Measurements from ENCODE around the gene MMEL1. TPM values are rescaled to one million over a fixed set of nuclear protein-coding genes. Genes with fewer than 3 reads are reported as not detected.

MMEL1 gene
- total RNA-seq, 2 donors from 2014 or later = not detected

GRCh38 chr1:2575801-2576663 is 56.8 kb downstream of the MMEL1 start:
- Histone ChIP-seq H3K4me1 (peaks cover 15% of the 10 kb centered on the region), H3K4me3 (no peak overlapping the region), H3K27me3 (no peaks in the 10 kb centered on the region), H3K36me3 (replicated peaks in 1 of 2; ENCODE audit: insufficient read depth in 1 of 2, low read depth in 2 of 2) (no peaks in the 10 kb centered on the region), H3K9me3 (no peaks in the 10 kb centered on the region), H3K27ac (peak overlapping the region in 3 of 4 donors; percentile 20 to 44 (median 22))
- no peak for TF ChIP-seq POLR2A (IDR thresholded peaks at IDR 0.05)
- no peak for TF ChIP-seq CTCF (IDR thresholded peaks at IDR 0.05)
- DNase-seq = peak in 3 of 4 donors; percentile 52 to 60 (median 55)
- intact Hi-C loops (cut with DNase I) = no loop called here
- peak; percentile 10 for ATAC-seq
- 28 to 43% methylated on average over 8 to 23 of the region's 23 CpGs for WGBS, 2 donors

- no peak for DNase-seq
- intact Hi-C loops (cut with DNase I) = no loop called here
- no peak overlapping the region for H3K4me3 ChIP-seq
- H3K27me3 ChIP-seq = no peaks in the 10 kb centered on the region
- 69 to 73% methylated on average over 9 of the region's 9 CpGs for WGBS, 2 donors
- H3K4me1 ChIP-seq = peaks cover 15% of the 10 kb centered on the region
- no peak for ATAC-seq
- H3K36me3 ChIP-seq (replicated peaks in 1 of 2; ENCODE audit: insufficient read depth in 1 of 2, low read depth in 2 of 2) = no peaks in the 10 kb centered on the region
- H3K9me3 ChIP-seq = no peaks in the 10 kb centered on the region
- no peak overlapping the region for H3K27ac ChIP-seq
- no peak for TF ChIP-seq CTCF (IDR thresholded peaks at IDR 0.05)
- TF ChIP-seq POLR2A (IDR thresholded peaks at IDR 0.05) = no peak
These were observed 58.5 kb downstream of the MMEL1 start for GRCh38 chr1:2574350-2574749.

- no peaks in the 10 kb centered on the region for H3K27me3 ChIP-seq
- peaks cover 15% of the 10 kb centered on the region for H3K4me1 ChIP-seq
- H3K4me3 ChIP-seq = no peak overlapping the region
- TF ChIP-seq CTCF (IDR thresholded peaks at IDR 0.05) = no peak
- TF ChIP-seq POLR2A (IDR thresholded peaks at IDR 0.05) = no peak
- intact Hi-C loops (cut with DNase I) = no loop called here
- H3K9me3 ChIP-seq = no peaks in the 10 kb centered on the region
- ATAC-seq = no peak
- DNase-seq = no peak
- no peak overlapping the region for H3K27ac ChIP-seq
- H3K36me3 ChIP-seq (replicated peaks in 1 of 2; ENCODE audit: insufficient read depth in 1 of 2, low read depth in 2 of 2) = no peaks in the 10 kb centered on the region
- WGBS, 2 donors = 83 to 90% methylated on average over 8 of the region's 8 CpGs
These were observed 59.4 kb downstream of the MMEL1 start for GRCh38 chr1:2573250-2573920.

- intact Hi-C loops (cut with DNase I) = no loop called here
- H3K27me3 ChIP-seq = no peaks in the 10 kb centered on the region
These were observed 61.5 kb downstream of the MMEL1 start for GRCh38 chr1:2571348-2571747.

More at GRCh38 chr1:2571348-2571747, 61.5 kb downstream of the MMEL1 start:
- 88% methylated on average over 9 of the region's 9 CpGs for WGBS, 2 donors
- DNase-seq = no peak
- Histone ChIP-seq H3K27ac (no peak overlapping the region), H3K9me3 (no peaks in the 10 kb centered on the region), H3K4me1 (peaks cover 8% of the 10 kb centered on the region), H3K36me3 (replicated peaks in 1 of 2; ENCODE audit: insufficient read depth in 1 of 2, low read depth in 2 of 2) (no peaks in the 10 kb centered on the region), H3K4me3 (no peak overlapping the region)
- no peak for ATAC-seq
- TF ChIP-seq POLR2A (IDR thresholded peaks at IDR 0.05) (no peak), CTCF (IDR thresholded peaks at IDR 0.05) (no peak)

All from body of pancreas (tissue), 4 donors.